HEK293T (cell line): ENCODE measurements around the gene PRLH.

ENCODE experiments used
- CTCF ChIA-PET: fragments of 350-600 bp; formaldehyde crosslinking; extraction: SDS; loops from one replicate; lab custom pipeline; 2021; ENCODE audit warnings: antibody characterized with exemption, inconsistent platforms; lab: Yijun Ruan, JAX
- POLR2A ChIA-PET: fragments of 350-600 bp; formaldehyde crosslinking; extraction: SDS; loops from one replicate; lab custom pipeline; 2020; ENCODE audit warnings: antibody characterized with exemption, inconsistent platforms; lab: Yijun Ruan, JAX
- DNase-seq: peaks from one replicate; pipeline ENCODE4 v3.0.0; 2012; ENCODE audit warnings: mixed read lengths; ENCODE audit errors: extremely low spot score
- ARNT ChIP-seq: fragments of 450-650 bp; IDR thresholded peaks from 2 replicates; pipeline ENCODE4 v1.6.1; 2017; ENCODE audit warnings: mild to moderate bottlenecking
- BHLHE40 ChIP-seq: fragments of 450-650 bp; IDR thresholded peaks from 2 replicates; pipeline ENCODE4 v1.6.1; 2016; ENCODE audit warnings: mild to moderate bottlenecking, moderate library complexity, borderline replicate concordance
- CTBP1 ChIP-seq: fragments of 450-650 bp; IDR thresholded peaks from 2 replicates; pipeline ENCODE4 v1.6.1; 2016; ENCODE audit warnings: borderline replicate concordance
- ELF4 ChIP-seq: fragments of 450-650 bp; IDR thresholded peaks from 2 replicates; pipeline ENCODE4 v1.6.1; 2017; ENCODE audit warnings: antibody characterized with exemption
- FOXA1 ChIP-seq: fragments of 450-650 bp; IDR thresholded peaks from 2 replicates; pipeline ENCODE4 v1.6.1; 2016; ENCODE audit warnings: mild to moderate bottlenecking
- FOXK2 ChIP-seq: fragments of 450-650 bp; IDR thresholded peaks from 2 replicates; pipeline ENCODE4 v1.6.1; 2016; ENCODE audit warnings: mild to moderate bottlenecking
- FOXM1 ChIP-seq: fragments of 450-650 bp; IDR thresholded peaks from 2 replicates; pipeline ENCODE4 v1.6.1; 2017; ENCODE audit warnings: mild to moderate bottlenecking, borderline replicate concordance
- HDGF ChIP-seq: fragments of 450-650 bp; IDR thresholded peaks from 2 replicates; pipeline ENCODE4 v1.6.1; 2017; ENCODE audit warnings: antibody characterized with exemption, borderline replicate concordance
- L3MBTL2 ChIP-seq: fragments of 450-650 bp; conservative IDR thresholded peaks from 2 replicates; pipeline ENCODE4 v1.6.1; 2016; ENCODE audit warnings: mild to moderate bottlenecking
- LEF1 ChIP-seq: fragments of 450-650 bp; IDR thresholded peaks from 2 replicates; pipeline ENCODE4 v1.6.1; 2017; ENCODE audit warnings: mild to moderate bottlenecking, borderline replicate concordance
- NFRKB ChIP-seq: fragments of 450-650 bp; IDR thresholded peaks from 2 replicates; pipeline ENCODE4 v1.6.1; 2016; ENCODE audit warnings: mild to moderate bottlenecking, moderate library complexity
- SP1 ChIP-seq: fragments of 450-650 bp; IDR thresholded peaks from 2 replicates; pipeline ENCODE4 v1.6.1; 2017
- SUZ12 ChIP-seq: fragments of 450-650 bp; IDR thresholded peaks from 2 replicates; pipeline ENCODE4 v1.6.1; 2016; ENCODE audit warnings: mild to moderate bottlenecking
- TARDBP ChIP-seq: fragments of 450-650 bp; IDR thresholded peaks from 2 replicates; pipeline ENCODE4 v1.6.1; 2016
- ZNF384 ChIP-seq: fragments of 450-650 bp; IDR thresholded peaks from 2 replicates; pipeline ENCODE4 v1.6.1; 2016
- TF ChIP-seq, protein P1 (sequence below): fragments of 450-650 bp; IDR thresholded peaks from 2 replicates; pipeline ENCODE4 v1.6.1; 2016

PRLH gene

DNA sequence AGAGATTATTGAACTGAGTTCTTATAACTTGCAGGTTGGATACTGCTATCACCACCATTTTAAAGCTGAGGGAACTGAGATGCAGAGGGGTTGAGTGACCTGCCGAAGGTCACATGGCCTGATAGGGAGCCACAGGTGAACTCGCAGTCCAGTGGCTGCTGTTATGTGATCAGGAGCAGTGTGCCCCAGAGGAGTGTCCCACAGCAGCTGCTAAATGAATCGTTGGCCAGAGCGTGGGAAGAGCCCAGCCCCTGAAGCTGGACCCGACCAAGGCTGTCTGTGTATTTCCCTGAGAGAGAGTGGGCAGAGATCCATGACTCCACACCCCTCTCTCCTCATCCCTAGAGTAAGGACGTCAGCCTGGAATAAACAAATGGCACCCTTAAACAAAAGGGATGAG, 26.7 kb upstream of the PRLH start:
- TF ChIP-seq TARDBP: no peak
- TF ChIP-seq, protein P1, sequence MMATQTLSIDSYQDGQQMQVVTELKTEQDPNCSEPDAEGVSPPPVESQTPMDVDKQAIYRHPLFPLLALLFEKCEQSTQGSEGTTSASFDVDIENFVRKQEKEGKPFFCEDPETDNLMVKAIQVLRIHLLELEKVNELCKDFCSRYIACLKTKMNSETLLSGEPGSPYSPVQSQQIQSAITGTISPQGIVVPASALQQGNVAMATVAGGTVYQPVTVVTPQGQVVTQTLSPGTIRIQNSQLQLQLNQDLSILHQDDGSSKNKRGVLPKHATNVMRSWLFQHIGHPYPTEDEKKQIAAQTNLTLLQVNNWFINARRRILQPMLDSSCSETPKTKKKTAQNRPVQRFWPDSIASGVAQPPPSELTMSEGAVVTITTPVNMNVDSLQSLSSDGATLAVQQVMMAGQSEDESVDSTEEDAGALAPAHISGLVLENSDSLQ: no peak
- no peak for TF ChIP-seq LEF1
- no peak for TF ChIP-seq NFRKB
- no peak for TF ChIP-seq ELF4
- TF ChIP-seq HDGF: no peak
- no peak for TF ChIP-seq ARNT
- TF ChIP-seq FOXK2: no peak
- no peak for TF ChIP-seq CTBP1
- no peak for TF ChIP-seq FOXA1
- no peak for TF ChIP-seq L3MBTL2
- no peak for TF ChIP-seq ZNF384
- TF ChIP-seq FOXM1: no peak
- TF ChIP-seq SUZ12: no peak
- DNase-seq: no peak
- ChIA-PET CTCF (no interaction called here), POLR2A (no interaction called here)

DNA sequence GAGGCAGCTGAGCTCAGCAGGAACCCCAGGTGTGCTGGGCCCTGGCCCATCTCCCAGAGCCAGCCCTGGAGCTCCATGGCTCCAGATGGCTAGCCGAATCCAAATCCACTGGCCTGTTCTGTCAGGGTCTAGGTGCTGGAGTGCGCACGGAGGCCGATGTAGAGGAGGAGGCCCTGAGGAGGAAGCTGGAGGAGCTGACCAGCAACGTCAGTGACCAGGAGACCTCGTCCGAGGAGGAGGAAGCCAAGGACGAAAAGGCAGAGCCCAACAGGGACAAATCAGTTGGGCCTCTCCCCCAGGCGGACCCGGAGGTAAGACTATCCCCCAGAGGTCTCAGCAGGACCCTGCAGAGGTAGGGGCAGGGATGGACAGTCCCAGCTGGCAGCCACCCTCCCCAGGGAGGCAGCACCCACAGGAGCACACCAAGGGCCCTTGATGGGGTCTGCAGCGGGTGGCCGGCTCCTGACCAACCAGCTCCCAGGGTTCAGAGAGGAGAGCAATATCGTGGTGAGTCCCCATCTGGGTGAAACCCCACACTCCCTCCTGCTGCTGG, 26.1 kb upstream of the PRLH start:
- CTCF ChIA-PET: no interaction called here
- TF ChIP-seq BHLHE40: no peak
- TF ChIP-seq NFRKB: no peak
- POLR2A ChIA-PET: no interaction called here
- DNase-seq: no peak

DNA sequence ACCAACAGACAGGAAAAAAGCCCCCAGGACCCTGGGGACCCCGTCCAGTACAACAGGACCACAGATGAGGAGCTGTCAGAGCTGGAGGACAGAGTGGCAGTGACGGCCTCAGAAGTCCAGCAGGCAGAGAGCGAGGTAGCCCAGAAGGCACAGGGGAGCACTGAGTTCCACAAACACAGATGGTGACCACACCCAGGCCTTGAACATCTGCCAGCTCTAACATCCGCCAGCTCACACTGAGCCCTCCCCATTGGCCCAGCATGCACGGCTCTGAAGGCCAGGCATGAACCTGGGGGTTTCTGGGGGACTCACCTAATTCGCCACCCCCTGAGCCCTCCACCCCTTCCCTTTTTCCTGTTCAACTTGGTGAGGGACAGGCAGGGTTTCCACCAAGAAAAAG, 25.6 kb upstream of the PRLH start:
- ChIA-PET POLR2A (no interaction called here), CTCF (no interaction called here)
- DNase-seq: no peak
- TF ChIP-seq BHLHE40: no peak

DNA sequence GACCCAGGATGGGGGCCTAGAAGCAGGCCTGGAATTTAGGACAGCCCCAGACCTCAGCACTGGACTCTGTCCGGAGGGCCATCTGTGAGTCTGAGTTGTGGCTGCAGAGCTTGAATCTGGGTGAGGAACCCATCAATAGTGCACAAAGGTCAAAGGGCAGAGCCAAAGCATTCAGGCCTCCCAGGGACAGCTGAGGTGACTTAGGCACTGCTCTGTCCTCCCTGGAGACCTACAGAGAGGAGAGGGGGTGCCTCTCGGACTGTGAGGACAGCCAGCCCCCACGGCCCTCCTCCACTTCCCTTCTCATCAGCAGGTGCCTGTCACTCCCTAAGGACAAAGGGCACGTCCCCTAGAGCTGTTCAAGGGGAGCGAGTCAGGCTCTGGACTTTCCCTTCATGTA, 25.1 kb upstream of the PRLH start:
- TF ChIP-seq HDGF: no peak
- DNase-seq: no peak

DNA sequence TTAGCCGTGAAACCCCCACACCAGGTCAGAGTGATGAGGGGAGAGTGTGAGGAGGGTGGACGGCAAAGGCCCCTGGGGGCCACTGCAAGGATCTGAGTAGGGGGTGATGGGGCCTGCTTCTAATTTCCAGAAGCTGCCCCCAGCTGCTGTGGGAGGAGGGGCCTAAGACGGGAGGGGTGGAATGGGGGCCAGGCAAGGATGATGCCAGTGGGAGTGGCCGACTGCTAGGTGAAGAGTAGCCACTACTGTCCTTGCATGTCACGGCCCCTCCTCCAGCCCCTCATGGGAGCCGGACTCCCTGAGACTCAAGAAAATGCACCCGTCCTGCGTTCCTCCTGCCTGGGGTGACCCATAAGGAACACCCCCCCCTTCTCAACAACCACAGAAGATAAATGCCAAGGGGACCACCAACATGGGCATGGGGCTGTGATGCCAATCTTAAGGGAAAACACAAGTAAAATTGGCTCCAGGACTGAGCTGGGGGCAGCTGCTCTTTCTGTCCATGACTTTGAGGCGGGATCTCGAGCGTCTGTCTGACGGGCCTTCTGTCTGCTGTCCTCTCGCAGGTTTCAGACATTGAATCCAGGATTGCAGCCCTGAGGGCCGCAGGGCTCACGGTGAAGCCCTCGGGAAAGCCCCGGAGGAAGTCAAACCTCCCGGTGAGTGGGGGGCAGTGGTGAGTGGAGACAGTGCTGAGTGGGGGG, 24.2 kb upstream of the PRLH start:
- no peak for DNase-seq
- CTCF ChIA-PET: no interaction called here
- POLR2A ChIA-PET: no interaction called here
- TF ChIP-seq FOXK2 (no peak), BHLHE40 (no peak), CTBP1 (no peak), SP1 (no peak), NFRKB (no peak), TARDBP (no peak), L3MBTL2 (no peak), SUZ12 (no peak)
- TF ChIP-seq, protein P1: no peak

More for the DNA sequence above, 25.1 kb upstream of the PRLH start:
- POLR2A ChIA-PET: no interaction called here
- CTCF ChIA-PET: no interaction called here

DNA sequence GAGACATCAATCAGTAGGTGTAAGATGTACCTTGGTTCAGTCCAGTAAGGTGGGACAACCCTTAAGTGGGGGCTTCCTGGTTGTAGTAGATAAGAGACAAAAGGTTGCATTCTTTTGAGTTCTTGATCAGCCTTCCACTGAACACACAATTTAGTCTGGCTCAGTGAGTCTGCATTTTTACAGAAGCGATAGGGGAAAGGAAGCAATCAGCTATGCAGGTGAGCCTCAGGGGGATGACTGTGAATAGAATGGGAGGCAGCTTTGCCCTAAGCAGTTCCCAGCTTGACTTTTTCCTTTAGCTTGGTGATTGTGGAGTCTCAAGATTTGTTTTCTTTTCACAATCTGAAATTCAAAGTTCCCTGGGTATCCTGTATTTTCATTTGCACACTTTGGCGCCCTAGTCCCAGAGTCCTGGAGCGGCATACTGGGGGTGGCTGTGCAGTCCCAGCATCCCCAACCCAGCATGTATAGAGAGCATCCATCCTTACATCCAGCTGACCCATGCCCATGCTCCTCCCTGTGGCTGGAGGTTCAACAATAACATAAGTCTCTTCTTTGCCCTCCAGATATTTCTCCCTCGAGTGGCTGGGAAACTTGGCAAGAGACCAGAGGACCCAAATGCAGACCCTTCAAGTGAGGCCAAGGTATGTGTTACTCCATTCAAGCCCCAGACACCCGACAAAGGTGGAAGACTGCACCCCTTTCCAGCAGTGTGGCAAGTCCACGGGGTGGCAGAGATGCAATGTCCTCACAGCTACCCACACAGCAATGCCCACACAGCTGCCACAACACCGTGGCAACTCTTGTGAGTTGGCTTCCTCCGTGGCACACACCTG, 20.1 kb upstream of the PRLH start:
- no peak for DNase-seq
- ChIA-PET CTCF (interaction anchor here (0.5 to 1.0 kb wide), 2 partner anchors 33 to 211 kb away, joined by 4 read pairs; no protein-coding TSS in a partner anchor), POLR2A (no interaction called here)
- TF ChIP-seq FOXM1 (no peak), FOXA1 (no peak), L3MBTL2 (no peak), SP1 (no peak), CTBP1 (no peak), ZNF384 (no peak), ELF4 (no peak)

DNA sequence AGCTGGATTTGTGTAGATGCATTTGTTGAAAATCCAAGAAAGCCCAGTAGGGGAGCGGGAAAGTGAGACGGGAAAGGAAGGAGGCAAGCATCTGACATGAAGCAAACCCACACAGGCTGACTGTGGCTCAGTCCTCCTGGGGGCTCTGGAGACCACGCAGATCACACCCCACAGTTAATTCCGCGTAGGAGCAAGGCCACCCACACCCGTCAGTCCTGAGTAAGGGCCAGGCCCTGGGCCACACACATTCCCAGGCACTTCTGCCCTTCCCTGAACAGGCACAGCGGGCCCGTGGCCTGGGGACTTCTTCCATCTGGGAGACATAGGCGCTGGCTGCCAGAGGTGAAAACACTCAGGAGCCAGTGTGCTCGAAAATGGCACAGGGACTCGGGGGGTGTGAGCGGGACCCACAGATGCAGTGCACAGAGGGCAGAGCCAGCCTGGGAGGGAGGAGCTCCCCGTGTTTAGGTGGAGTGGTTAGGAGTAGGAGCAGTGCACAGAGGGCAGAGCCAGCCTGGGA, 19.4 kb upstream of the PRLH start:
- TF ChIP-seq NFRKB (no peak), FOXA1 (no peak), CTBP1 (no peak), ELF4 (no peak), ZNF384 (no peak), L3MBTL2 (no peak), SP1 (no peak), SUZ12 (no peak), BHLHE40 (no peak)
- no peak for DNase-seq
- ChIA-PET CTCF (no interaction called here), POLR2A (no interaction called here)
